Tibial nerve (tissue), 3 donors: ENCODE measurements around the gene XPOT.

Source experiments
- CTCF ChIP-seq, 5 experiments: fragments of 200-600 bp in 3 of 5; fragments of 450-650 bp in 2 of 5; sonication (generic) in 3 of 5; IDR thresholded peaks; one replicate each; pipeline ENCODE4 v1.5.1; 2016 to 2019; ENCODE audit warnings: antibody characterized with exemption in 5 of 5, mild to moderate bottlenecking in 3 of 5, moderate library complexity in 2 of 5
- POLR2A ChIP-seq, 2 donors: fragments of 450-650 bp; IDR thresholded peaks; one replicate each; pipeline ENCODE4 v1.6.1; 2017; ENCODE audit warnings: antibody characterized with exemption in 2 of 2, mild to moderate bottlenecking in 2 of 2, moderate library complexity in 2 of 2

GRCh38 chr12:64385019-64385418, 19.2 kb upstream of the XPOT start:
- TF ChIP-seq CTCF (IDR thresholded peaks at IDR 0.05) = no peak
- TF ChIP-seq POLR2A (IDR thresholded peaks at IDR 0.05) = no peak
